ENCODE results near the gene SS18L1.

Gene SS18L1

GRCh38 chr20:62137092-62137384 lies 6.5 kb upstream of the SS18L1 start:
- no peak overlapping the region for H2BK15ac ChIP-seq (ENCODE audit: low read depth, poor library complexity, severe bottlenecking)
- WGBS: 93% methylated on average over 6 of the region's 6 CpGs
- no peak overlapping the region for H3K9ac ChIP-seq (ENCODE audit: low read length)

DNA sequence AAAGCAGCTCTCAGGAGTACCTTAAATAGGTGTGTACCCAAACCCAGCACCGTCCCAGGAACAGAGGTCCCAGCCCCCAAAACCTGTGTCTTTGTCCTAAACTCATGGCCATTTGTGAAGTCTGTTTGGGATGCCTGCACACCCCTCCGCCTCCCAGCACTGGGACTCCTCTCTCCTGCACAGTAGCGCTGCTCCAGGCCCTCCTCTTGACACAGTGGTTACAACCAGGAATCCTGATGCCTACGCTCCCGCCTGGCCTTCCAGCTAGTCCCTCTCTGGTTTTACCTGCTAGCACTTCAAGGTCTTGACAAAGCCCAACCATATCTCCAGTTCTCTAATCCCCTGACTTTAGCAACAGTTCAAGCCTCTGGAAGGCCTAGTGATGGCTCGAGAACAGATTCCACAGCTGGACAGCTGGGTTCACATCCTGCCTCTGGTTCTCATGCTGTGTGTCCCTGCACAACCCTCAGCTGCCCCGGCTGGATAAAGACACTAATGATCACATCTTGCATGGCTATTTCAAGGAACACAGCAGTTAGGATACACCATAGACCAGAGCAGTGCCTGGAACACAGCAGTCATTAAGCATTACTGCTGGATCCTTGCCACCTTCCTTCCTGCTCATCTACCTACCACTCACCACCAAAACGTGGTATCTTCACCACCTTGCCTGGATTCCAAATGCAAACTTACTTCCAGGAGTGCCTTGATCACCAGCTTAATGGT lies 5.9 kb upstream of the SS18L1 start:
- H2BK15ac ChIP-seq (ENCODE audit: low read depth, poor library complexity, severe bottlenecking): no peak overlapping the region
- DNase-seq: no peak

More at GRCh38 chr20:62137092-62137384, 6.5 kb upstream of the SS18L1 start:
- Histone ChIP-seq H3K36me3 (ENCODE audit: control insufficient read depth in 1 of 2, insufficient read depth in 2 of 2, low read depth in 1 of 2, low read length in 2 of 2) (peaks cover 77 to 84% of the 10 kb centered on the region in 2 experiments), H3K4me2 (ENCODE audit: low read length, poor library complexity, severe bottlenecking) (no peak overlapping the region), H3K4me3 (ENCODE audit: insufficient read depth in 1 of 2, low read depth in 1 of 2, low read length in 2 of 2) (no peak overlapping the region), H2AFZ (ENCODE audit: low read depth, low read length) (no peak overlapping the region), H4K91ac (ENCODE audit: low read length) (no peak overlapping the region), H3K79me1 (replicated peaks; ENCODE audit: low read length, poor library complexity, severe bottlenecking) (peaks cover 35% of the 10 kb centered on the region), H4K8ac (ENCODE audit: low read length) (no peak overlapping the region), H3K23ac (ENCODE audit: low read length in 2 of 2) (no peak overlapping the region), H3K27ac (ENCODE audit: low read length, poor library complexity, severe bottlenecking) (no peak overlapping the region), H2BK120ac (ENCODE audit: low read depth, low read length) (no peak overlapping the region), H3K18ac (ENCODE audit: low read depth in 1 of 2, low read length in 2 of 2) (no peak overlapping the region), H3K4ac (ENCODE audit: low read depth in 1 of 2, low read length in 2 of 2) (no peak overlapping the region), H3K4me1 (ENCODE audit: control insufficient read depth, insufficient read depth, low read depth, low read length) (peaks cover 18% of the 10 kb centered on the region), H2BK5ac (ENCODE audit: low read depth, low read length, poor library complexity, severe bottlenecking) (no peak overlapping the region), H3K9me3 (ENCODE audit: control insufficient read depth, low read length) (no peaks in the 10 kb centered on the region), H3K14ac (ENCODE audit: low read length in 2 of 2) (no peak overlapping the region), H3K27me3 (ENCODE audit: control insufficient read depth in 1 of 2, insufficient read depth in 1 of 2, low read length in 2 of 2) (no peaks in the 10 kb centered on the region), H2AK5ac (ENCODE audit: low read length, severe bottlenecking) (no peak overlapping the region), H2BK12ac (ENCODE audit: low read length in 2 of 2) (no peak overlapping the region)
- no peak for DNase-seq

GRCh38 chr20:62138204-62138543 lies 5.4 kb upstream of the SS18L1 start:
- H2AK5ac ChIP-seq (ENCODE audit: low read length, severe bottlenecking): no peak overlapping the region
- H3K4me3 ChIP-seq (ENCODE audit: insufficient read depth in 1 of 2, low read depth in 1 of 2, low read length in 2 of 2): no peak overlapping the region
- no peaks in the 10 kb centered on the region for H3K27me3 ChIP-seq (ENCODE audit: control insufficient read depth in 1 of 2, insufficient read depth in 1 of 2, low read length in 2 of 2)
- no peak overlapping the region for H3K4ac ChIP-seq (ENCODE audit: low read depth in 1 of 2, low read length in 2 of 2)
- WGBS: 89% methylated on average over 11 of the region's 11 CpGs
- H3K9ac ChIP-seq (ENCODE audit: low read length): no peak overlapping the region
- no peak overlapping the region for H3K27ac ChIP-seq (ENCODE audit: low read length, poor library complexity, severe bottlenecking)
- peaks cover 14% of the 10 kb centered on the region for H3K4me1 ChIP-seq (ENCODE audit: control insufficient read depth, insufficient read depth, low read depth, low read length)
- no peak overlapping the region for H2BK120ac ChIP-seq (ENCODE audit: low read depth, low read length)
- H2AFZ ChIP-seq (ENCODE audit: low read depth, low read length): no peak overlapping the region
- no peak overlapping the region for H3K14ac ChIP-seq (ENCODE audit: low read length in 2 of 2)
- H4K91ac ChIP-seq (ENCODE audit: low read length): no peak overlapping the region
- no peak overlapping the region for H3K23ac ChIP-seq (ENCODE audit: low read length in 2 of 2)
- no peak overlapping the region for H2BK5ac ChIP-seq (ENCODE audit: low read depth, low read length, poor library complexity, severe bottlenecking)
- H2BK15ac ChIP-seq (ENCODE audit: low read depth, poor library complexity, severe bottlenecking): no peak overlapping the region
- H3K4me2 ChIP-seq (ENCODE audit: low read length, poor library complexity, severe bottlenecking): no peak overlapping the region
- H3K9me3 ChIP-seq (ENCODE audit: control insufficient read depth, low read length): no peaks in the 10 kb centered on the region
- no peak for DNase-seq
- peaks cover 24% of the 10 kb centered on the region for H3K79me1 ChIP-seq (replicated peaks; ENCODE audit: low read length, poor library complexity, severe bottlenecking)
- no peak overlapping the region for H2BK12ac ChIP-seq (ENCODE audit: low read length in 2 of 2)
- H3K18ac ChIP-seq (ENCODE audit: low read depth in 1 of 2, low read length in 2 of 2): no peak overlapping the region
- peaks cover 65 to 72% of the 10 kb centered on the region in 2 experiments for H3K36me3 ChIP-seq (ENCODE audit: control insufficient read depth in 1 of 2, insufficient read depth in 2 of 2, low read depth in 1 of 2, low read length in 2 of 2)
- no peak overlapping the region for H4K8ac ChIP-seq (ENCODE audit: low read length)

More for the DNA sequence above, 5.9 kb upstream of the SS18L1 start:
- H3K4ac ChIP-seq (ENCODE audit: low read depth in 1 of 2, low read length in 2 of 2): no peak overlapping the region
- no peak overlapping the region for H3K27ac ChIP-seq (ENCODE audit: low read length, poor library complexity, severe bottlenecking)
- H3K9me3 ChIP-seq (ENCODE audit: control insufficient read depth, low read length): no peaks in the 10 kb centered on the region
- no peak overlapping the region for H2BK5ac ChIP-seq (ENCODE audit: low read depth, low read length, poor library complexity, severe bottlenecking)
- no peak overlapping the region for H2BK12ac ChIP-seq (ENCODE audit: low read length in 2 of 2)
- H3K14ac ChIP-seq (ENCODE audit: low read length in 2 of 2): no peak overlapping the region
- peaks cover 29% of the 10 kb centered on the region for H3K79me1 ChIP-seq (replicated peaks; ENCODE audit: low read length, poor library complexity, severe bottlenecking)
- H3K27me3 ChIP-seq (ENCODE audit: control insufficient read depth in 1 of 2, insufficient read depth in 1 of 2, low read length in 2 of 2): no peaks in the 10 kb centered on the region
- H3K18ac ChIP-seq (ENCODE audit: low read depth in 1 of 2, low read length in 2 of 2): no peak overlapping the region
- H2AK5ac ChIP-seq (ENCODE audit: low read length, severe bottlenecking): no peak overlapping the region
- H2BK120ac ChIP-seq (ENCODE audit: low read depth, low read length): no peak overlapping the region
- H3K4me3 ChIP-seq (ENCODE audit: insufficient read depth in 1 of 2, low read depth in 1 of 2, low read length in 2 of 2): no peak overlapping the region
- H2AFZ ChIP-seq (ENCODE audit: low read depth, low read length): no peak overlapping the region
- peaks cover 71 to 78% of the 10 kb centered on the region in 2 experiments for H3K36me3 ChIP-seq (ENCODE audit: control insufficient read depth in 1 of 2, insufficient read depth in 2 of 2, low read depth in 1 of 2, low read length in 2 of 2)
- H3K4me2 ChIP-seq (ENCODE audit: low read length, poor library complexity, severe bottlenecking): no peak overlapping the region
- no peak overlapping the region for H3K23ac ChIP-seq (ENCODE audit: low read length in 2 of 2)
- H3K9ac ChIP-seq (ENCODE audit: low read length): no peak overlapping the region
- 96% methylated on average over 8 of the region's 8 CpGs for WGBS
- peaks cover 18% of the 10 kb centered on the region for H3K4me1 ChIP-seq (ENCODE audit: control insufficient read depth, insufficient read depth, low read depth, low read length)
- no peak overlapping the region for H4K8ac ChIP-seq (ENCODE audit: low read length)
- H4K91ac ChIP-seq (ENCODE audit: low read length): no peak overlapping the region

DNA sequence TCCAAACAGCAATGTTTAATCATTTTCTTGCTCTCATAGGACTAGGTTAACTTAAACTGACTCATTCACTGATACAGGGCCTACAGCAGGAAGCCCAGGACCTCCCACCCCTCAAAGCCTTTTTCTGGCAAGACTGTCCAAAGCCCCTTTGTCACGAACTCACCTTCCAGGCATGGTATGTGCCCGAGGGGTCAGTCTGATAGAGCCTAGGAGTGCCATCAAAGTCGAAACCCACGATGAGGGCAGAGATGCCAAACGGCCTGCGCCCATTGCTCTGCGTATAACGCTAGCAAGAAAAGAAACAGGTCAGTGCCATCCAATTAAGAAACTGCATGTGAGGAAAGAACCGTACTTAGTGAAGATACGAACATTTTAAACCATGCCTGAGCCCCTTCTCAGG lies 4.7 kb upstream of the SS18L1 start:
- Histone ChIP-seq H3K4me2 (ENCODE audit: low read length, poor library complexity, severe bottlenecking) (no peak overlapping the region), H2BK120ac (ENCODE audit: low read depth, low read length) (no peak overlapping the region), H3K27me3 (ENCODE audit: control insufficient read depth in 1 of 2, insufficient read depth in 1 of 2, low read length in 2 of 2) (no peaks in the 10 kb centered on the region), H2AK5ac (ENCODE audit: low read length, severe bottlenecking) (no peak overlapping the region), H3K4ac (ENCODE audit: low read depth in 1 of 2, low read length in 2 of 2) (no peak overlapping the region), H3K9ac (ENCODE audit: low read length) (no peak overlapping the region), H4K8ac (ENCODE audit: low read length) (no peak overlapping the region), H3K9me3 (ENCODE audit: control insufficient read depth, low read length) (no peaks in the 10 kb centered on the region), H3K4me1 (ENCODE audit: control insufficient read depth, insufficient read depth, low read depth, low read length) (peaks cover 12% of the 10 kb centered on the region), H2BK15ac (ENCODE audit: low read depth, poor library complexity, severe bottlenecking) (no peak overlapping the region), H4K91ac (ENCODE audit: low read length) (no peak overlapping the region), H3K79me1 (replicated peaks; ENCODE audit: low read length, poor library complexity, severe bottlenecking) (peaks cover 19% of the 10 kb centered on the region), H2AFZ (ENCODE audit: low read depth, low read length) (no peak overlapping the region), H3K14ac (ENCODE audit: low read length in 2 of 2) (no peak overlapping the region), H3K36me3 (ENCODE audit: control insufficient read depth in 1 of 2, insufficient read depth in 2 of 2, low read depth in 1 of 2, low read length in 2 of 2) (peaks cover 58 to 65% of the 10 kb centered on the region in 2 experiments), H3K18ac (ENCODE audit: low read depth in 1 of 2, low read length in 2 of 2) (no peak overlapping the region), H3K4me3 (ENCODE audit: insufficient read depth in 1 of 2, low read depth in 1 of 2, low read length in 2 of 2) (no peak overlapping the region), H3K27ac (ENCODE audit: low read length, poor library complexity, severe bottlenecking) (no peak overlapping the region), H3K23ac (ENCODE audit: low read length in 2 of 2) (no peak overlapping the region), H2BK12ac (ENCODE audit: low read length in 2 of 2) (no peak overlapping the region), H2BK5ac (ENCODE audit: low read depth, low read length, poor library complexity, severe bottlenecking) (no peak overlapping the region)
- 97% methylated on average over 10 of the region's 10 CpGs for WGBS
- no peak for DNase-seq

Measured in mesenchymal stem cell (in vitro differentiated cells and primary cell).